AG04450 (cell line): ENCODE data around the gene MSS51. TPM values are rescaled to one million over a fixed set of nuclear protein-coding genes. Genes with fewer than 3 reads are reported as not detected.

Source experiments
- CTCF ChIA-PET: fragments of 300-600, 350-600 bp; formaldehyde crosslinking; extraction: SDS; loops from one replicate; lab custom pipeline; 2022; ENCODE audit warnings: antibody characterized with exemption, inconsistent platforms; lab: Charles Lee
- POLR2A ChIA-PET: fragments of 350-600 bp; formaldehyde crosslinking; extraction: SDS; loops from one replicate; lab custom pipeline; 2021; ENCODE audit warnings: antibody characterized with exemption, inconsistent platforms; lab: Yijun Ruan, JAX
- DNase-seq: peaks from one replicate; pipeline ENCODE4 v3.0.0-alpha.2; 2011; ENCODE audit warnings: low read depth, low spot score
- H3K27ac ChIP-seq: one replicate; pipeline ENCODE4 v1.5.1; 2012; ENCODE audit warnings: low read depth, low read length, control low read depth
- H3K27me3 ChIP-seq: one replicate; pipeline ENCODE4 v1.6.0; 2012; ENCODE audit warnings: low read length; ENCODE audit not compliant: control insufficient read depth, insufficient read depth
- H3K4me3 ChIP-seq: 2 replicates; pipeline ENCODE4 v1.5.1; 2011; ENCODE audit warnings: mild to moderate bottlenecking, low read depth, low read length, control low read depth
- H3K9me3 ChIP-seq: 2 replicates; pipeline ENCODE4 v1.5.1; 2012; ENCODE audit warnings: low read length; ENCODE audit not compliant: control insufficient read depth, insufficient read depth
- polyA plus RNA-seq: library from polyadenylated mRNA; depleted of rRNA; stranded (reverse); fragments of >200 nt; gene quantifications from 2 replicates; pipeline ENCODE4 v1.2.3, GENCODE V29; 2011
- TF ChIP-seq, protein P1 (sequence below): IDR thresholded peaks from 2 replicates; pipeline ENCODE4 v1.5.1; 2011; ENCODE audit warnings: low read depth, low read length, control low read depth, inconsistent platforms

MSS51 gene
- polyA plus RNA-seq, 1 experiment = 1.4 TPM

- no peak overlapping the region for H3K4me3 ChIP-seq
- no peaks in the 10 kb centered on the region for H3K9me3 ChIP-seq
- POLR2A ChIA-PET = no interaction called here
- H3K27me3 ChIP-seq = no peaks in the 10 kb centered on the region
- TF ChIP-seq, protein P1, sequence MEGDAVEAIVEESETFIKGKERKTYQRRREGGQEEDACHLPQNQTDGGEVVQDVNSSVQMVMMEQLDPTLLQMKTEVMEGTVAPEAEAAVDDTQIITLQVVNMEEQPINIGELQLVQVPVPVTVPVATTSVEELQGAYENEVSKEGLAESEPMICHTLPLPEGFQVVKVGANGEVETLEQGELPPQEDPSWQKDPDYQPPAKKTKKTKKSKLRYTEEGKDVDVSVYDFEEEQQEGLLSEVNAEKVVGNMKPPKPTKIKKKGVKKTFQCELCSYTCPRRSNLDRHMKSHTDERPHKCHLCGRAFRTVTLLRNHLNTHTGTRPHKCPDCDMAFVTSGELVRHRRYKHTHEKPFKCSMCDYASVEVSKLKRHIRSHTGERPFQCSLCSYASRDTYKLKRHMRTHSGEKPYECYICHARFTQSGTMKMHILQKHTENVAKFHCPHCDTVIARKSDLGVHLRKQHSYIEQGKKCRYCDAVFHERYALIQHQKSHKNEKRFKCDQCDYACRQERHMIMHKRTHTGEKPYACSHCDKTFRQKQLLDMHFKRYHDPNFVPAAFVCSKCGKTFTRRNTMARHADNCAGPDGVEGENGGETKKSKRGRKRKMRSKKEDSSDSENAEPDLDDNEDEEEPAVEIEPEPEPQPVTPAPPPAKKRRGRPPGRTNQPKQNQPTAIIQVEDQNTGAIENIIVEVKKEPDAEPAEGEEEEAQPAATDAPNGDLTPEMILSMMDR = no peak
- CTCF ChIA-PET = interaction anchor here (0.6 kb wide), 1 partner anchor 23 kb away, joined by 3 read pairs; no protein-coding TSS in a partner anchor
- no peak for DNase-seq
- H3K27ac ChIP-seq = no peak overlapping the region
Observed at GRCh38 chr10:73449113-73449512, 15.8 kb upstream of the MSS51 start.

- TF ChIP-seq, protein P1 = no peak
- H3K27me3 ChIP-seq = no peaks in the 10 kb centered on the region
- POLR2A ChIA-PET = no interaction called here
- no peak overlapping the region for H3K27ac ChIP-seq
- H3K4me3 ChIP-seq = no peak overlapping the region
- no peak for DNase-seq
- H3K9me3 ChIP-seq = no peaks in the 10 kb centered on the region
- CTCF ChIA-PET = no interaction called here
Observed at GRCh38 chr10:73448384-73448783, 15.0 kb upstream of the MSS51 start.

DNA sequence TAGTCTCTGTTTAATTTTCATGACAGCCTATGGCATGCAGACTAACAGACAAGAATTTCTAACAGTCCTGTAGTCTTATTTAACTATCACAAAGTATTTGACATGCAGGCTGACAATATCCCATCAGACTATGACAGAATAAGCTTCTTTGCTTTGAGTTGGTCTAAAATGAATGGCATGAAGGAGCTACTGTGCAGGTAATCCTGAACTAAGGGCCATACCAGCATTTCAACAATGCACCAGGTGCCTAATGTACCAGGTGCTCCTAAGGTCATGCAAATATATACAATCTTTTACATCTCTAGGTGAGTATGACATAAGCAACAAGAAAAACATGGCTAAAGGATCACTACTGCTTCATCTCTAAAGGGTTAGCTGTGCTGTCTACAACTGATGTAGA lies 13.6 kb upstream of the MSS51 start:
- Histone ChIP-seq H3K9me3 (no peaks in the 10 kb centered on the region), H3K27me3 (no peaks in the 10 kb centered on the region), H3K27ac (no peak overlapping the region), H3K4me3 (no peak overlapping the region)
- TF ChIP-seq, protein P1 = no peak
- ChIA-PET CTCF (no interaction called here), POLR2A (no interaction called here)
- no peak for DNase-seq

GRCh38 chr10:73444457-73444856 lies 11.1 kb upstream of the MSS51 start:
- no peaks in the 10 kb centered on the region for H3K27me3 ChIP-seq
- H3K9me3 ChIP-seq = no peaks in the 10 kb centered on the region
- POLR2A ChIA-PET = no interaction called here
- CTCF ChIA-PET = interaction anchor here (0.6 kb wide), 1 partner anchor 199 kb away, joined by 6 read pairs; no protein-coding TSS in a partner anchor
- DNase-seq = no peak
- H3K27ac ChIP-seq = no peak overlapping the region
- TF ChIP-seq, protein P1 = no peak
- no peak overlapping the region for H3K4me3 ChIP-seq

DNA sequence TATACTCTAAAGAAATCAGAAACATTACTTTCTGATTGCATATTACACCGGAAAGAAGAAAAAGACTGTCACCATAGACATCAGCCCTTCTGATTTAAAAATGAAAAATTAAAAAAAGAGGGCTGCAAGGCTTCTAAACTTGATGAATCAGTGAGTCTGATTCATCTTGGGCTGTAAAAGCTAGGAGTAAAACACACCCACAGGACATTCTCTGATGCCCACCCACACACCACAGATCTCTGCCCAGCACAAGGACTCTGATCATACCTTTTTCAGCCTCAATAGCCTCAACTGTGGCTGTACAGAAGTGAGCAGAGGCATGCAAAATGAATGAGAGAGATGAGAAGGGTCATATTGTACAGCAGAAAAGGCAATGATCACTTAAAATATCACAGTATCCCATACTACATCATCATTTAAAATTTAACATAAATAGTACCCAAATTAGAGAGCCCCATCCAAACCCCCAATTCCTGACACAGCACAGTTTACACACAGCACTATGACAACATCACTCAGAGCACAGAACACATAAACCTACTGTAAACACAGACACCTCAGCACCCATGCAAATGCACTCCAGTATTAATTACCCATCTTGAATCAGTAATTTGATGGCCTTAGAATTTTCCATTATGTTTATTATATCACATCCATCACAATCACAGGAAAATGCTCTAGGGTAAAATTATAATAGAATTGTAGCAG lies 6.4 kb upstream of the MSS51 start:
- Histone ChIP-seq H3K9me3 (no peaks in the 10 kb centered on the region), H3K27ac (no peak overlapping the region), H3K27me3 (no peaks in the 10 kb centered on the region), H3K4me3 (no peak overlapping the region)
- POLR2A ChIA-PET = no interaction called here
- peak; percentile 13 for DNase-seq
- TF ChIP-seq, protein P1 = no peak
- CTCF ChIA-PET = no interaction called here
